ENCODE data around the gene KMT2B. TPM values are rescaled to one million over a fixed set of nuclear protein-coding genes. Genes with fewer than 3 reads are reported as not detected.

The KMT2B gene
- total and polyA plus RNA-seq, 2 donors (not counting 1 experiment from before 2014, with no cell fraction given): 85.6 to 96.9 TPM

- WGBS (ENCODE audit: insufficient coverage): 10% methylated on average over 50 of the region's 52 CpGs
- intact Hi-C loops (cut with micrococcal nuclease): loop anchor here (5.0 kb wide), 1 partner anchor 64 kb away; no protein-coding TSS in a partner anchor
These were observed 38.8 kb downstream of the KMT2B start, which contains the start of gene HSPB6 for GRCh38 chr19:35756377-35757230. HSPB6 (minus strand) TSS chr19:35757029; CDS start chr19:35757008, 21 bp downstream.

More at GRCh38 chr19:35756377-35757230, 38.8 kb downstream of the KMT2B start, which contains the start of gene HSPB6:
- H3K4me1 Mint-ChIP-seq: peaks cover 34% of the 10 kb centered on the region
- TF ChIP-seq, protein P1, sequence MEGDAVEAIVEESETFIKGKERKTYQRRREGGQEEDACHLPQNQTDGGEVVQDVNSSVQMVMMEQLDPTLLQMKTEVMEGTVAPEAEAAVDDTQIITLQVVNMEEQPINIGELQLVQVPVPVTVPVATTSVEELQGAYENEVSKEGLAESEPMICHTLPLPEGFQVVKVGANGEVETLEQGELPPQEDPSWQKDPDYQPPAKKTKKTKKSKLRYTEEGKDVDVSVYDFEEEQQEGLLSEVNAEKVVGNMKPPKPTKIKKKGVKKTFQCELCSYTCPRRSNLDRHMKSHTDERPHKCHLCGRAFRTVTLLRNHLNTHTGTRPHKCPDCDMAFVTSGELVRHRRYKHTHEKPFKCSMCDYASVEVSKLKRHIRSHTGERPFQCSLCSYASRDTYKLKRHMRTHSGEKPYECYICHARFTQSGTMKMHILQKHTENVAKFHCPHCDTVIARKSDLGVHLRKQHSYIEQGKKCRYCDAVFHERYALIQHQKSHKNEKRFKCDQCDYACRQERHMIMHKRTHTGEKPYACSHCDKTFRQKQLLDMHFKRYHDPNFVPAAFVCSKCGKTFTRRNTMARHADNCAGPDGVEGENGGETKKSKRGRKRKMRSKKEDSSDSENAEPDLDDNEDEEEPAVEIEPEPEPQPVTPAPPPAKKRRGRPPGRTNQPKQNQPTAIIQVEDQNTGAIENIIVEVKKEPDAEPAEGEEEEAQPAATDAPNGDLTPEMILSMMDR (IDR thresholded peaks at IDR 0.05): no peak
- peak; percentile 47 for TF ChIP-seq EZH2 (IDR thresholded peaks at IDR 0.05; ENCODE audit: borderline replicate concordance, insufficient read depth, low read depth, low read length, poor library complexity, severe bottlenecking)
- Histone ChIP-seq H3K79me2 (ENCODE audit: control insufficient read depth, insufficient read depth, low read length) (peaks cover 23% of the 10 kb centered on the region), H2AFZ (ENCODE audit: insufficient read depth, low read depth, low read length, poor library complexity, severe bottlenecking) (peak within 1 kb of the TSS; percentile 89), H3K9ac (ENCODE audit: low read length) (peak within 1 kb of the TSS; percentile 96), H3K36me3 (replicated peaks in 1 of 2; ENCODE audit: control extremely low read depth in 1 of 2, control insufficient read depth in 1 of 2, extremely low read depth in 1 of 2, insufficient read depth in 2 of 2, low read length in 1 of 2) (peaks cover 0 to 29% of the 10 kb centered on the region in 2 experiments), H3K4me2 (replicated peaks; ENCODE audit: low read depth, low read length, poor library complexity, severe bottlenecking) (peak within 1 kb of the TSS; percentile 98), H3K4me1 (ENCODE audit: control insufficient read depth in 2 of 2, insufficient read depth in 2 of 2, low read length in 2 of 2) (peaks cover 24 to 35% of the 10 kb centered on the region in 2 donors), H3K27me3 (replicated peaks in 1 of 4; ENCODE audit: control extremely low read depth in 1 of 4, control insufficient read depth in 3 of 4, insufficient read depth in 4 of 4, low read length in 3 of 4) (peaks cover 0 to 26% (median 10%) of the 10 kb centered on the region in 4 experiments), H4K20me1 (ENCODE audit: control insufficient read depth, insufficient read depth, low read length, poor library complexity, severe bottlenecking) (peaks cover 4% of the 10 kb centered on the region), H3K9me3 (ENCODE audit: control extremely low read depth in 1 of 3, control insufficient read depth in 2 of 3, insufficient read depth in 1 of 3, low read length in 2 of 3) (peaks cover 0 to 10% (median 0%) of the 10 kb centered on the region in 3 donors), H3K4me3 (ENCODE audit: control extremely low read depth in 1 of 5, extremely low read depth in 1 of 5, insufficient read depth in 1 of 5, low read depth in 2 of 5, low read length in 4 of 5) (peak within 1 kb of the TSS; percentile 85 to 99 (median 94)), H3K27ac (ENCODE audit: low read length in 2 of 2) (peak within 1 kb of the TSS in 1 of 2 donors; percentile 96)
- H3K9me3 Mint-ChIP-seq (ENCODE audit: insufficient read depth): no peaks in the 10 kb centered on the region
- ChIA-PET POLR2A (interaction anchor here (1.1 to 2.2 kb wide), 4 partner anchors 8 to 16 kb away, joined by 7 to 17 read pairs (median 9); partner anchors contain the start of genes LIN37, PSENEN and U2AF1L4), CTCF (interaction anchor here (1.3 kb wide), 1 partner anchor 16 kb away, joined by 3 read pairs; no protein-coding TSS in a partner anchor)
- peak within 1 kb of the TSS; percentile 99 for H3K27ac Mint-ChIP-seq
- no peak for ATAC-seq (ENCODE audit: low read depth)
- peak within 1 kb of the TSS; percentile 99 for H3K4me3 Mint-ChIP-seq
- peaks cover 17% of the 10 kb centered on the region for H3K27me3 Mint-ChIP-seq
- peak; percentile 32 for DNase-seq
